Ishikawa (cell line): Measurements from ENCODE around the gene OR52K1.

ENCODE experiments used
- CEBPB ChIP-seq: IDR thresholded peaks from 2 replicates; pipeline ENCODE4 v1.6.1; 2012
- CREB1 ChIP-seq: IDR thresholded peaks from 2 replicates; pipeline ENCODE4 v1.6.1; 2012; ENCODE audit warnings: low read depth
- EGR1 ChIP-seq: IDR thresholded peaks from 2 replicates; pipeline ENCODE4 v1.6.1; 2012
- EP300 ChIP-seq: IDR thresholded peaks from 2 replicates; pipeline ENCODE4 v1.6.1; 2012; ENCODE audit warnings: borderline replicate concordance
- FOXM1 ChIP-seq: IDR thresholded peaks from 2 replicates; pipeline ENCODE4 v1.6.1; 2012; ENCODE audit warnings: low read depth, borderline replicate concordance
- NFIC ChIP-seq: IDR thresholded peaks from 2 replicates; pipeline ENCODE4 v1.6.1; 2012
- RAD21 ChIP-seq: IDR thresholded peaks from 2 replicates; pipeline ENCODE4 v1.6.1; 2012; ENCODE audit warnings: low read depth
- TAF1 ChIP-seq: IDR thresholded peaks from 2 replicates; pipeline ENCODE4 v1.6.1; 2012; ENCODE audit warnings: low read depth, mild to moderate bottlenecking
- TCF12 ChIP-seq: IDR thresholded peaks from 2 replicates; pipeline ENCODE4 v1.6.1; 2012; ENCODE audit warnings: low read depth
- TEAD4 ChIP-seq: IDR thresholded peaks from 2 replicates; pipeline ENCODE4 v1.6.1; 2012
- YY1 ChIP-seq: IDR thresholded peaks from 2 replicates; pipeline ENCODE4 v1.6.1; 2012; ENCODE audit warnings: low read depth
- ZBTB7A ChIP-seq: IDR thresholded peaks from 2 replicates; pipeline ENCODE4 v1.6.1; 2012; ENCODE audit warnings: low read depth
- TF ChIP-seq, protein P1 (sequence below): IDR thresholded peaks from 2 replicates; pipeline ENCODE4 v1.6.1; 2012
- TF ChIP-seq, protein P2 (sequence below): IDR thresholded peaks from 2 replicates; pipeline ENCODE4 v1.6.1; 2012
- TF ChIP-seq, protein P3 (sequence below): IDR thresholded peaks from 2 replicates; pipeline ENCODE4 v1.6.1; 2012; ENCODE audit warnings: low read depth, mild to moderate bottlenecking

The OR52K1 gene

DNA sequence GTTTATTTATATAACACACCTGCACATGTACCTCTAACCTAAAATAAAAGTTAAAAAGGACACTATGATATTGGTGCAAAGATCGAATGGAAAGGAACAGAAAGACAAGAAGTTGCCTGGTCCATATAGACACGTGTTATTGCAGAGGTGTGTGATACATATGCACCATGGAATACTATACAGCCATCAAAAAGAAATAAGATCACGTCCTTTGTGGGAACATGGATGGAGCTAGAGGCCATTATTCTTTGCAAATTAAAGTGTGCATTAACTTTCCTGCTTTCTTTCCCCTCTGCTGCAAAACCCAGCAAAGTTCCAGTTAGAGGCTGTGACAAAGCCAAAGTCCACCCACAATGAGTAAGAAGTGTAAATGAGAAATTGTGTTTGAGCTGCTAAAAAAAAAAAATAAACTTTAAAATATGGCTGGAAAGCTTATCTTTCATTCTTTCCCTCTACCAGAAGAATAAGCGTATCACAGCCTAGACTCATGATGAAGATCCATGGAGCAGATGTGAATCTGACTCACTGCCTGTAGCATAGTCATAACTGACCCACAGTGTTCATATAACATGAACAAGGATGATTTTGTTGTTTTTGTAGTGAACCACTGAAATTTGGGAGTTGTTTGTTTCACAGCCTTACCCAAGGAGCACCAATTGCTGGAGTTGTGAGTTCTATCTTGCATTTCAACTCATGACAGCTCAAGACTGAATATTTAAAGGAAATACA is 9.6 kb downstream of the OR52K1 start:
- TF ChIP-seq, protein P1, sequence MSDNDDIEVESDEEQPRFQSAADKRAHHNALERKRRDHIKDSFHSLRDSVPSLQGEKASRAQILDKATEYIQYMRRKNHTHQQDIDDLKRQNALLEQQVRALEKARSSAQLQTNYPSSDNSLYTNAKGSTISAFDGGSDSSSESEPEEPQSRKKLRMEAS, result no peak
- no peak for TF ChIP-seq TEAD4
- no peak for TF ChIP-seq FOXM1
- no peak for TF ChIP-seq ZBTB7A
- TF ChIP-seq, protein P2, sequence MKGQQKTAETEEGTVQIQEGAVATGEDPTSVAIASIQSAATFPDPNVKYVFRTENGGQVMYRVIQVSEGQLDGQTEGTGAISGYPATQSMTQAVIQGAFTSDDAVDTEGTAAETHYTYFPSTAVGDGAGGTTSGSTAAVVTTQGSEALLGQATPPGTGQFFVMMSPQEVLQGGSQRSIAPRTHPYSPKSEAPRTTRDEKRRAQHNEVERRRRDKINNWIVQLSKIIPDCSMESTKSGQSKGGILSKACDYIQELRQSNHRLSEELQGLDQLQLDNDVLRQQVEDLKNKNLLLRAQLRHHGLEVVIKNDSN, result no peak
- no peak for TF ChIP-seq EP300
- TF ChIP-seq CREB1, result no peak
- TF ChIP-seq, protein P3, sequence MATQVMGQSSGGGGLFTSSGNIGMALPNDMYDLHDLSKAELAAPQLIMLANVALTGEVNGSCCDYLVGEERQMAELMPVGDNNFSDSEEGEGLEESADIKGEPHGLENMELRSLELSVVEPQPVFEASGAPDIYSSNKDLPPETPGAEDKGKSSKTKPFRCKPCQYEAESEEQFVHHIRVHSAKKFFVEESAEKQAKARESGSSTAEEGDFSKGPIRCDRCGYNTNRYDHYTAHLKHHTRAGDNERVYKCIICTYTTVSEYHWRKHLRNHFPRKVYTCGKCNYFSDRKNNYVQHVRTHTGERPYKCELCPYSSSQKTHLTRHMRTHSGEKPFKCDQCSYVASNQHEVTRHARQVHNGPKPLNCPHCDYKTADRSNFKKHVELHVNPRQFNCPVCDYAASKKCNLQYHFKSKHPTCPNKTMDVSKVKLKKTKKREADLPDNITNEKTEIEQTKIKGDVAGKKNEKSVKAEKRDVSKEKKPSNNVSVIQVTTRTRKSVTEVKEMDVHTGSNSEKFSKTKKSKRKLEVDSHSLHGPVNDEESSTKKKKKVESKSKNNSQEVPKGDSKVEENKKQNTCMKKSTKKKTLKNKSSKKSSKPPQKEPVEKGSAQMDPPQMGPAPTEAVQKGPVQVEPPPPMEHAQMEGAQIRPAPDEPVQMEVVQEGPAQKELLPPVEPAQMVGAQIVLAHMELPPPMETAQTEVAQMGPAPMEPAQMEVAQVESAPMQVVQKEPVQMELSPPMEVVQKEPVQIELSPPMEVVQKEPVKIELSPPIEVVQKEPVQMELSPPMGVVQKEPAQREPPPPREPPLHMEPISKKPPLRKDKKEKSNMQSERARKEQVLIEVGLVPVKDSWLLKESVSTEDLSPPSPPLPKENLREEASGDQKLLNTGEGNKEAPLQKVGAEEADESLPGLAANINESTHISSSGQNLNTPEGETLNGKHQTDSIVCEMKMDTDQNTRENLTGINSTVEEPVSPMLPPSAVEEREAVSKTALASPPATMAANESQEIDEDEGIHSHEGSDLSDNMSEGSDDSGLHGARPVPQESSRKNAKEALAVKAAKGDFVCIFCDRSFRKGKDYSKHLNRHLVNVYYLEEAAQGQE, result no peak
- no peak for TF ChIP-seq TCF12
- no peak for TF ChIP-seq YY1
- TF ChIP-seq CEBPB, result no peak
- TF ChIP-seq TAF1, result no peak
- no peak for TF ChIP-seq RAD21
- TF ChIP-seq EGR1, result no peak
- no peak for TF ChIP-seq NFIC

DNA sequence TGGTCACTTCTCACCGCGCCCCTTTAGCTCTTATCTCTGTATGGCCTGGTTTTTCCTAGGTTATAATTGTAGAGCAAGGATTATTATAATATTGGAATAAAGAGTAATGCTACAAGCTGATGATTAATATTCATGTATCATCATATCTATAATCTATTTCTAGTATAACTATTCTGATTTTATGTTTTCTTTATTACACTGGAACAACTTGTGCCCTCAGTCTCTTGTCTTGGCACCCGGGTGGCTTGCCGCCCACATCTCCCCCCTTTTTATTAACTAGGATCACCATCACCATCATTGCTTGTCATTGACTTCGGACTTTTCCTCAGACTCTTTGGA is 11.0 kb downstream of the OR52K1 start:
- TF ChIP-seq, protein P2, result no peak
- TF ChIP-seq, protein P3, result no peak
- no peak for TF ChIP-seq NFIC
- TF ChIP-seq CEBPB, result no peak

DNA sequence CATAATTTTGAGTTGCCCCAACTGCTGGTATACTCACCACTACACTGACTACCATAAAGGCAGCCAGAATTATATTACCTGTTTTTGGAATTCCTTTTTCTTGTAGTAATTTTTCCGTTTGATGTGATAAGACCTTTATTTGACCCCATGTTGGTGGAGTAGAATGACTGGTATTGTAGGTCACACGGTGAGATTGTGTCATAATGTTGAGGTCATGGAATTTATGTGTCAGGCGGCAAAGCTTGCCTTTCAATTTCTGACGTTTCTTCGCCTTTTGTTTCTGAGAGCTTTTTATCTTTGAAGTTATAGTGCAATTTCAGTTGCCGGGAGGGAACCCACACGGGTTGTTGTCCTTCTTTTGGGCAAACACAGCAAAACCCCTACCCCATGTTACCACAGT is 13.0 kb downstream of the OR52K1 start:
- no peak for TF ChIP-seq CREB1
- no peak for TF ChIP-seq TEAD4
- no peak for TF ChIP-seq RAD21
- TF ChIP-seq, protein P1, result no peak
- no peak for TF ChIP-seq TCF12
- TF ChIP-seq EGR1, result no peak
- TF ChIP-seq, protein P3, result no peak
- TF ChIP-seq CEBPB, result no peak
- TF ChIP-seq, protein P2, result no peak
- no peak for TF ChIP-seq FOXM1
- no peak for TF ChIP-seq EP300
- no peak for TF ChIP-seq ZBTB7A
- TF ChIP-seq TAF1, result no peak
- no peak for TF ChIP-seq NFIC
- no peak for TF ChIP-seq YY1

DNA sequence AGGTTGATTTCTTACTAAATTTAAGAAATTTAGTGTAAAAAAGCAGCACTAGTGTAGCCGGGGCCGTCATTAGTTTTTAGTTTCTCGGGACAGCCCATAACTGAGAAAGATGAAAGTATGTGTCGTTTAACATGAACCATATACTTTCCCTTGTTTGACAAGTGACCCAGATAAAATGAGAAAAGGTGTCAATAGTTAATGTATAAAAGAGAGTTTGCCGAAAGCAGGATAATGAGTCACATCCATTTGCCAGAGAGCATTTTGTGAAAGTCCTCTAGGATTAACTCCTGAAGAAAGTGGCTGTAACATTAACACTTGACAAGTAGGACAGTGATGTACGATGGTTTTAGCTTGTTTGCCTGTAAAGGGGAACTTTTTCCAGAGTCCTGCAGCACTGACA is 13.5 kb downstream of the OR52K1 start:
- no peak for TF ChIP-seq EGR1
- TF ChIP-seq, protein P2, result no peak
- no peak for TF ChIP-seq TCF12
